Measurements from ENCODE around the gene EVC2.
A peak's percentile ranks its signal among the peaks of the same experiment; 100 is the strongest.

The EVC2 gene

GRCh38 chr4:5712931-5713330 lies 4.6 kb upstream of the EVC2 start:
- no peak for DNase-seq (ENCODE audit: insufficient read length, low spot score)
- TF ChIP-seq POLR2A (IDR thresholded peaks at IDR 0.05; ENCODE audit: low read depth, low read length) = no peak
- FAIRE-seq = no peak

DNA sequence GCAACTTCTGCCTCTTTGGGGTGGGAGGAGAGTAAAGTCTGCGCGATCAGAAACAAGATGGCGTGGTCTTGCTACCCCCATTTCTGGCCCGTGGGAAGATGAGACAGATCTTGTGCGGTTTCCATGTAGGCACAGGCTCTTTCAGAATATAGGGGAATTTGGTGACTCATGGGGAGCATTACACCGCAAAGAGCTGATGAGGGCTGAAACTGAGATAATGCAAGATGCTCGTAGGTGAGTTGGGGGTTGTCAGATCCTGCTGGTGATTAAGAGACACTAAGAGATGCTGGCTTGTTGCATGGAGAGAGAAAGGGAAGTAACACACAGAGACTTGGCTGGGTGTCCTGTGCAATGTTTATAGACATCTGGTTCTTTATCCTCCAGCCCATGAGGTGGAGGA lies 4.2 kb upstream of the EVC2 start:
- no peak for TF ChIP-seq POLR2A (IDR thresholded peaks at IDR 0.05; ENCODE audit: low read depth, low read length)
- peak; percentile 25 for DNase-seq (ENCODE audit: insufficient read length, low spot score)
- FAIRE-seq = no peak

- FAIRE-seq (no peak), DNase-seq (ENCODE audit: insufficient read length, low spot score) (no peak)
- no peak for TF ChIP-seq POLR2A (IDR thresholded peaks at IDR 0.05; ENCODE audit: low read depth, low read length)
These were observed 3.3 kb upstream of the EVC2 start for GRCh38 chr4:5711479-5712184.

DNA sequence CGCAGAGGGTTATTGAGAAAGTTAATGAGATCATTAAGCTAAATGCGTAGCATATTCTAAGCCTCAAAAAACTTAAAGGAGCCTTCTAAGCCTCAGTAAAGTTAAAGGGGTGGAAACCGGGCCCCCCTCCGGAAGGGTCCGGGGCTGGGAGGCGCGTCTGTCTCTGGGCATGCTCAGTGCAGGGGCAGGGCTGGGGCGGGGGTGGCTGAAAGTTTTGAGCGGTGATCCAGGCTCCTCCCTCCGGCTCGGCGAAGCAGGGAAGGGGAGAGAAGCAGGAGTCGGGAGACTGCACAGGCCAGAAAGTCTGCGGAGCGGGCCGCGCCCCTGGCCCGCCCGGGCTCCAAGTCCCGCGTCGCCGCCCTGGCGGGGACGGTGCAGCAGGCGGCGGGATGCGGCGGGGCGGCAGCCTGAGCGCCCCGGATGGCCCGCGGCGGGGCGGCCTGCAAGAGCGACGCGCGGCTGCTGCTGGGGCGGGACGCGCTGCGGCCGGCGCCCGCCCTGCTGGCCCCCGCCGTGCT lies 2.7 kb upstream of the EVC2 start, which contains the start of gene EVC:
EVC (plus strand) TSS at position 241 of the 518 bp plus-strand sequence; CDS start at position 421, 180 bp downstream.
- peak; percentile 65 for TF ChIP-seq POLR2A (IDR thresholded peaks at IDR 0.05; ENCODE audit: low read depth, low read length)
- FAIRE-seq (no peak), DNase-seq (ENCODE audit: insufficient read length, low spot score) (peak; percentile 66)

DNA sequence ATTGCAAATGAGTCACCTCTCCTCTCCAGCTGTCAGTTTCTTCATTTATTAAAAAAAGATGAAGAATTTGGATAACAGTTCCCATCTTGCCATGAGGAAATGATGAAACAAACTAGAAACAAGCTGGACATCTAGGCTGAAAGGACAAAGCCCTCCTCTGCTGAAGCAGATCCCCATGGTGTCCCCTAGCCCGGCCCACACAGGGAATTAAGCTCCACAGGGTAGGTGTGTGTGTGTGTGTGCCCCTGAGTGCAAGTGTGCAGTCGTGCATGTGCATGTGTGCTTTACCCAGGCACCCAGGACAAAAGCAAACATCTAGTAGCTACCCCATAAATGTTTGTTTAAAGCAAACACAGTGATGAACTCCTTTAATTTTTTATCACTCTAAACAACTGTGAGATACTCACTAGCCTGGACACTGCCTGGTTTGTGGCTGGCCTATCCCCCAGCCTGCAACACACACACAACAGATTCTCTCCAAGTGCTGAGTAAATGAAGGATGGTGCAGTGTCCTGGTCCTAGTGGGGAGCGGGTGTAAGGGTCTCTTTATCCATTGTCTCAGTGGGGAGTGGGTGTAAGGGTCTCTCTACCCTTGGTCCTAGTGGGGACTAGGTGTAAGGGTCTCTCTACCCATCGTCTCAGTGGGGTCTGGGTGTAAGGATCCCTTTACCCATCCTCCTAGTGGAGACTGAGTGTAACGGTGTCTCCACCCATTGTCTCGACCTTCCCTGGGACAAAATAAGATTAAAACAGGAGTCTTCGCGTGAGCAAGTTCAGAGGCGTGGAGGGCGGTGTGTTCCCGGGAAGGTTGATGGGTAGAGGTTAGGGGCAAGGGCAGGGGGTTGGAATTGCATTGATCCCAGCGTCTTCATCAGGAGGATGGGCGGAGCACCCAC lies 2.0 kb upstream of the EVC2 start:
- peak; percentile 19 for DNase-seq (ENCODE audit: insufficient read length, low spot score)
- no peak for FAIRE-seq
- TF ChIP-seq POLR2A (IDR thresholded peaks at IDR 0.05; ENCODE audit: low read depth, low read length) = no peak

DNA sequence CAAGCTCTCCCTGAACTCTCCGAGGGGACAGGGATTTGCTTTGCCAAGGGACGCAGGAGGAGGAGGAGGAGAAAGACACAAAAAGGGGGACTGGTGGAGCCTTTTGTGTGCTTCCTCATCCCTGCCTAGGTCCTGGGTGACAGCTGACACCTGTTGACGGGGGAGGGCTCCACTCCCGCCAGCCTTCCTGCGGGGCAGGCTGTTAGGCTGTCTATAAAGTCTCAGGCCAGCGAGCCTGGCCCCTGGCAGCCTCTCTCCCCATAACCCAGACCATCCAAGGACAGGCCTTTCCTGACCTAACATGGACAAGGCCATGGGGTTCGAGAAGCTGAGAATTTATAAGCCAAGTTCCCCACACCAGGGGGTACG lies 832 bp upstream of the EVC2 start:
- FAIRE-seq (no peak), DNase-seq (ENCODE audit: insufficient read length, low spot score) (no peak)
- TF ChIP-seq POLR2A (IDR thresholded peaks at IDR 0.05; ENCODE audit: low read depth, low read length) = no peak

GRCh38 chr4:5707778-5708448 lies 446 bp downstream of the EVC2 start:
- TF ChIP-seq POLR2A (IDR thresholded peaks at IDR 0.05; ENCODE audit: low read depth, low read length) = no peak
- FAIRE-seq (no peak), DNase-seq (ENCODE audit: insufficient read length, low spot score) (no peak)

GRCh38 chr4:5707366-5707765 lies 993 bp downstream of the EVC2 start:
- no peak for TF ChIP-seq POLR2A (IDR thresholded peaks at IDR 0.05; ENCODE audit: low read depth, low read length)
- DNase-seq (ENCODE audit: insufficient read length, low spot score) (no peak), FAIRE-seq (no peak)

DNA sequence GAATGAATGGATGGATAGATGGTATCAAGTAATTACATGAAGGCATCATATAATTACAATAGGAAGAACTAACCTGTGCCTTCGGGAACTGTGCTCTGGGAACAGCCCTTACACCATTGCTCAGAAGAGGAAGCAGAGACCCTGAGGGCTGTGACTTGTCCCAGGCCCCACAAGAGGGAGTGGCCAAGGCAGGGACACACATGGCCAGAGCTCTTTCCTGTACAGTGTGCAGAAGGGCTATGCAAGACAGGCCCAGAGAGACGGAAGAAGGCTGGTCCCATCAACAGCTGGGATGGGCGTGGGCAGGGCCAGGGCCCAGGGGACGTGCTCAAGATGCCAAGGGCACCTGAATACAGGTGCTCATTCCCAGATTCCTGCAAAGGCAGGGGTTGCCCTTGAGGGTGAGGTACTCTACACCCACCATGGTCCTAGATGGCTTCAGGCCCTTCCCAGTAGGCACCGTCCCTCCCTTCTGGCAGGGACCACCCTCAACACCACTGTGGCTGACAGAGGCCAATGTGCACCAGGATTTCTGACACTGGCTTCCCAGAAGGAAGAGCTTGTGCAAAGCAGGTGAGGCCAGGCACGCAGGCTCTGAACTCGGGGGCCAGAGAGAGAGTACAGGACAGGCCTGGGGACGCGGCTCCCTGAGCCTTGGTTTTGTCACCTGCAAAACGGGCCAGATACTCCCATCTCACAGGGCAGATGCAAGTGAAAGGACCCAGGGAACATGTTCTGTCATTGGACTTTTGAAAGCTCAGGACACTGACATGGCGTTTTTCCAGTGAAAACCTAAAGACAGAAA lies 1.7 kb downstream of the EVC2 start:
- DNase-seq (ENCODE audit: insufficient read length, low spot score) = no peak
- no peak for FAIRE-seq
- TF ChIP-seq POLR2A (IDR thresholded peaks at IDR 0.05; ENCODE audit: low read depth, low read length) = no peak

GRCh38 chr4:5705647-5706320 lies 2.6 kb downstream of the EVC2 start:
- DNase-seq (ENCODE audit: insufficient read length, low spot score) (no peak), FAIRE-seq (no peak)
- no peak for TF ChIP-seq POLR2A (IDR thresholded peaks at IDR 0.05; ENCODE audit: low read depth, low read length)

DNA sequence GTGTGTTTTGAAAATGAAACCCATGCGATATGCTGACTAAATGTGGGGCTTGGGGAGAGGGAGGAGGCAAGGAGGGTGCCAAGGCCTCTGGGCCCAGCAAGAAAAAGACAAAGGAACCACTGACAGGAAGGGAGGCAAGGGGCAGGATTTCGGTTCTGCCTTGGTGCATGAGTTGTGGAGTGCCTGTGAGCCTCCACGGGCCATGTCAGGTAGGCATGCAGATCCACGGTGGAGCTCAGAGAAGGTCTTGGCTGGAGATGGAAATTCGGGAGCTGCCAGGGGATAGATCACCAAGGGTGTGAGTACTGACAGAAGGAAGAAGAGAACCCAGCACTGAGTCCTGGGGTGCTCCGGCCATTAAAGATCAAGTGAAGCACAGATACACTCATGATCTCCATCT lies 4.1 kb downstream of the EVC2 start:
- DNase-seq (ENCODE audit: insufficient read length, low spot score) (no peak), FAIRE-seq (no peak)
- TF ChIP-seq POLR2A (IDR thresholded peaks at IDR 0.05; ENCODE audit: low read depth, low read length) = no peak

DNA sequence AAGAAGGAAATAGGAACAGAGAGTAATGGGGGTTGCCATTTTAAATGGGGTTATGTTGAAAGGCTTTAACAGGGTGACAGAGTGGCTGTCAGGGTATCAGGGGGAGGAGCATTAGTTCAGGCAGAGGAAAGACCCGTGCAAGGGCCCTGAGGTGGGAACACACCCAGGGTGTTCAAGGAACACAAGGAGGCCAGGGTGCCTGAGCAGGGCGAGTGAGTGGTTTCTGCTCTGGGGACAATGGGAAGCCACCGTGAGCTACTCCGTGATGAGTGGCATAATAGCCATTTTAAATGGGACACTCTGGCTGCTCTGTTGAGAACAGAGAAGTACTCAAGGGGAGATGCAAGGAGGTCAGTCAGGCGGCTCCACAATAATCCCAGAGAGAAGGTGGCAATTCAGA lies 4.5 kb downstream of the EVC2 start:
- FAIRE-seq (no peak), DNase-seq (ENCODE audit: insufficient read length, low spot score) (no peak)
- TF ChIP-seq POLR2A (IDR thresholded peaks at IDR 0.05; ENCODE audit: low read depth, low read length) = no peak

DNA sequence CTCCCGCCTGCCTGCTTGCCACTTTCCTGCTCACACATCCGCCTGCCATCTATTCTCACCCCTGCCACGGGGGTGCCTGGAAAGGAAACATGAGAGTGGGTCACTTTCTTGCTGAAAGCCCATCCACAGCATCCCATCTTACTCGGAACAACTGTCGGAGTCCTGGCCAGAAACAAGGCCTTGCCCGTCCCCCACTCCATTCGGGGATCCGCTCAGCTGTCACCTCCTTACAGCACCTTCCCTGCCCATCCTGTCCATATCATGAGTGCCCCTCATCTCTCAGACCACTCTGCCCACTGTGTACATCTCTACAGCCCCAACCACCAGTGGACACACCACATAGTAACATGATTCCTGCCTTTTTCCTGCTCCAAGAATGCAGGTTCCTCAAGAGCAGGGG lies 6.4 kb downstream of the EVC2 start:
- DNase-seq (ENCODE audit: insufficient read length, low spot score) (no peak), FAIRE-seq (no peak)
- no peak for TF ChIP-seq POLR2A (IDR thresholded peaks at IDR 0.05; ENCODE audit: low read depth, low read length)
